Brain microvascular endothelial cell (primary cell): ENCODE results near the gene ZFAND3.

Experiments used
- DNase-seq: peaks from one replicate; pipeline ENCODE4 v3.0.0-alpha.2; 2020
- H3K27ac ChIP-seq: fragments of 250-450 bp; sonication (Bioruptor Pico); 2 replicates; pipeline ENCODE4 v1.5.1; 2020; ENCODE audit warnings: mild to moderate bottlenecking, moderate library complexity
- H3K27me3 ChIP-seq: fragments of 250-450 bp; sonication (Bioruptor Pico); replicated peaks from 2 replicates; pipeline ENCODE4 v1.5.1; 2020; ENCODE audit warnings: mild to moderate bottlenecking
- H3K36me3 ChIP-seq: fragments of 250-450 bp; sonication (Bioruptor Pico); replicated peaks from 2 replicates; pipeline ENCODE4 v1.5.1; 2020; ENCODE audit warnings: mild to moderate bottlenecking
- H3K4me3 ChIP-seq: 2 replicates; pipeline ENCODE4 v1.5.1; 2011; ENCODE audit warnings: low read depth, mild to moderate bottlenecking, control low read depth, low read length, moderate library complexity
- in situ Hi-C: cut with HindIII; loops from 2 replicates; pipeline ENCODE4 v1.10.0; 2017; ENCODE audit warnings: low sequenced_read_pairs, low pct_ligation_motif_present
- TF ChIP-seq, protein P1 (sequence below): IDR thresholded peaks from 2 replicates; pipeline ENCODE4 v1.5.1; 2011; ENCODE audit warnings: low read depth, mild to moderate bottlenecking, moderate library complexity, low read length, control low read depth, inconsistent platforms; ENCODE audit errors: missing control alignments

Gene ZFAND3

DNA sequence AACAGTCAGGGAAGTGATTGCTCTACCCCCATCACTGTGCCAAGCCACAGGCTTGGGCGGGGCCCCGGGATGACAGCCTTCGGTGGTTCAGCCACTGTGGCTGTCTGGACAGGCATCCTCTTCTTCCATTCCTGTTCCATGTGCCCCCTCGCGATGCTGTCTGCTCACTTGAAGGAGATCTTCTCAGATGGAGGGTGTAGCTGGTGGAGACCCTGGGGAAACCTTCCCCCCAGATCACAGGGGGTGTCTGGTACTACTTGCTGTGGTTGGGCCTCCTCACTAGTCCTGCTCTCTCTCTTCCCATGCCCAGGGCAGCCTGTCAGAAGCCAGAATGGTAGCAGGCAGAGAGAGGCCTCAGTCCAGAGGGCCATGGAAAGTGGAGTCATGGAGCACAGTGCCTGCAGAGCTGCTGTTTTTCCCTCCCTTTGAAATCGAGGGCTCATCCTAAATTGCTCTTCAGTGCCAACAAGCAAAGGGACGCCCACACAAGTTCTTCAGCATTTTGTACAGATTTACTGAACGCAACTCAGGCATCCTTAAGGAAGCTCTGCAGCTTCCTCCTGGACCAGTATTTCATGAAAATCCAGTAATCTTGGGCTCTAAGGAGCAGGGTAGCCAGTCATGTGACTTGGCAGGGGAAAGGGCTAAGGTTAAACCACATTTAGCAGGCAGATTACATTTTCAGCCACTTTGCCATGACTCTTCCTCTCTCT lies 326.6 kb downstream of the ZFAND3 start:
- no peak for DNase-seq
- no peak overlapping the region for H3K27ac ChIP-seq
- no peak overlapping the region for H3K4me3 ChIP-seq
- TF ChIP-seq, protein P1, sequence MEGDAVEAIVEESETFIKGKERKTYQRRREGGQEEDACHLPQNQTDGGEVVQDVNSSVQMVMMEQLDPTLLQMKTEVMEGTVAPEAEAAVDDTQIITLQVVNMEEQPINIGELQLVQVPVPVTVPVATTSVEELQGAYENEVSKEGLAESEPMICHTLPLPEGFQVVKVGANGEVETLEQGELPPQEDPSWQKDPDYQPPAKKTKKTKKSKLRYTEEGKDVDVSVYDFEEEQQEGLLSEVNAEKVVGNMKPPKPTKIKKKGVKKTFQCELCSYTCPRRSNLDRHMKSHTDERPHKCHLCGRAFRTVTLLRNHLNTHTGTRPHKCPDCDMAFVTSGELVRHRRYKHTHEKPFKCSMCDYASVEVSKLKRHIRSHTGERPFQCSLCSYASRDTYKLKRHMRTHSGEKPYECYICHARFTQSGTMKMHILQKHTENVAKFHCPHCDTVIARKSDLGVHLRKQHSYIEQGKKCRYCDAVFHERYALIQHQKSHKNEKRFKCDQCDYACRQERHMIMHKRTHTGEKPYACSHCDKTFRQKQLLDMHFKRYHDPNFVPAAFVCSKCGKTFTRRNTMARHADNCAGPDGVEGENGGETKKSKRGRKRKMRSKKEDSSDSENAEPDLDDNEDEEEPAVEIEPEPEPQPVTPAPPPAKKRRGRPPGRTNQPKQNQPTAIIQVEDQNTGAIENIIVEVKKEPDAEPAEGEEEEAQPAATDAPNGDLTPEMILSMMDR: no peak
- no peaks in the 10 kb centered on the region for H3K27me3 ChIP-seq
- no peaks in the 10 kb centered on the region for H3K36me3 ChIP-seq
- in situ Hi-C loops: no loop called here

DNA sequence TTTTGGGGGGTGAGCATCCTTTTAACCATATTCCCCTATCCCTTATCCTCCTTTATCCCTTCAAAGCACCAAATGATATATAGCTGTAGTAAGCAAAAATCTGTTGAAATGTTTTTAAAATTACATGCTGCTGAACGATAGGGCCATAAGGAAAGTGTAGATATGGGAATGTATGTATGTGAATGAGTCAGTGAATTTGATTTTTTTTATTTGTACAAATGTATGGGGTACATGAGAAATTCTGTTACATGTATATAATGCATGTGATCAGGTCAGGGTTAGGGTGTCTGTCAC lies 327.2 kb downstream of the ZFAND3 start:
- Histone ChIP-seq H3K27ac (no peak overlapping the region), H3K4me3 (no peak overlapping the region), H3K36me3 (no peaks in the 10 kb centered on the region), H3K27me3 (no peaks in the 10 kb centered on the region)
- no peak for DNase-seq
- TF ChIP-seq, protein P1: no peak
- in situ Hi-C loops: no loop called here

DNA sequence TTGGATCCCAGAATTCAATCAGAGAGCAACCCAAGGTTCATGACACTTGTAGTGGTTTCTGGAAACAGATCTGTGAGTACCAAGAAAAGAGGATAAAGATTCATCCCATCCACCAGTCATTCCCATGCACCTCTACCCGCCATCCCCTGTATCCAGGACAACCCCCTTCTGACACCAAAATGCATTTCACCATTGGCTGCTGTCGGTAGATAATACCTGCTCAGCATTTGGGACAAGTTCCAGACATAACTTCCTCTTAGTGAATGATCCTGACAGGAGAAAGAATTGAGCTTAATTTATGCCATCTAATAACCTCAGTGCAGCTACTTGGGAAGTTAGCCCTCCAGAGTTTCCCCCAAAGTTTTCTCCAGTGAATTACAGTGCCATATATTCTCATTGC lies 329.1 kb downstream of the ZFAND3 start:
- Histone ChIP-seq H3K27ac (no peak overlapping the region), H3K27me3 (no peaks in the 10 kb centered on the region), H3K4me3 (no peak overlapping the region), H3K36me3 (peaks cover 2% of the 10 kb centered on the region)
- TF ChIP-seq, protein P1: no peak
- no peak for DNase-seq
- in situ Hi-C loops: no loop called here

DNA sequence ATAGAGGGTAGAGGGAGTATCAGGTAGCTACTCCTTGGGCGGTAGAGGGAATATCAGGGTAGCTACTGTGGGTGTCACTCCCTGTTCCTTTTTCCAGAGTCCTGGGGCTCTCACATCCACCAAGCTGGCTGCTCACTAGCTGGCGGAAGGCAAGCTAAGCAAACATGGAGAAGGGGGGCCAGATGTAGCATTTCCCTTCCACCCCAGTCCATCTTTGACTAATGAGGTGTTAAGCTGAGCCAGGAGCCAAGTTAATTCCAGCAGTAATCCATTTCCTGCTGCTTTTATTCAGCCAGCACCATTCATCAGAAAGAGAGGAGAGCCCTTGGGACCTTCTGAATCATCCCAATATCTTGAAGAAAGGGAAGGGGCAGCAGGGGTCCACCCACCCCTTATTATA lies 330.0 kb downstream of the ZFAND3 start:
- Histone ChIP-seq H3K4me3 (no peak overlapping the region), H3K27me3 (no peaks in the 10 kb centered on the region), H3K36me3 (peaks cover 2% of the 10 kb centered on the region), H3K27ac (no peak overlapping the region)
- DNase-seq: no peak
- in situ Hi-C loops: no loop called here
- TF ChIP-seq, protein P1: no peak

DNA sequence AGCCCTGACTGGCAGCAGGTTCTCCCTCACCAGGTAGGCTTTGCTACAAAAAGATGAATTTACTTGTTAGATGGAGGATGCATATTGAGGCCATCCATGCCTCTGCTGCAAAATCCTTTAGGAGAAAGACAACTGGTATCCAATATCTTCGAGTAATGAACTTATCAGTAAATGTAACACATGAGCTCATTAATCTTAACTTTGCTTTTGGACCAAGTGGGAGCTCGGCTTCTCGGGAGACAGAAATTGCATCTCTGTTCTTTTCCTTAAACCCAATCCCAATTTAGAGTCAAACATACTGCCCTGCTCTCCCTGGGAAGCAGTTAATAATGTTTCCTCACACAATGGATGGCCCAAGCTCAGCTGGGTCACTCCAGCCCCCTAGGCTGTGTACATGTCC lies 330.5 kb downstream of the ZFAND3 start:
- no peak for DNase-seq
- Histone ChIP-seq H3K27ac (no peak overlapping the region), H3K4me3 (no peak overlapping the region), H3K27me3 (no peaks in the 10 kb centered on the region), H3K36me3 (peaks cover 2% of the 10 kb centered on the region)
- TF ChIP-seq, protein P1: no peak
- in situ Hi-C loops: no loop called here

DNA sequence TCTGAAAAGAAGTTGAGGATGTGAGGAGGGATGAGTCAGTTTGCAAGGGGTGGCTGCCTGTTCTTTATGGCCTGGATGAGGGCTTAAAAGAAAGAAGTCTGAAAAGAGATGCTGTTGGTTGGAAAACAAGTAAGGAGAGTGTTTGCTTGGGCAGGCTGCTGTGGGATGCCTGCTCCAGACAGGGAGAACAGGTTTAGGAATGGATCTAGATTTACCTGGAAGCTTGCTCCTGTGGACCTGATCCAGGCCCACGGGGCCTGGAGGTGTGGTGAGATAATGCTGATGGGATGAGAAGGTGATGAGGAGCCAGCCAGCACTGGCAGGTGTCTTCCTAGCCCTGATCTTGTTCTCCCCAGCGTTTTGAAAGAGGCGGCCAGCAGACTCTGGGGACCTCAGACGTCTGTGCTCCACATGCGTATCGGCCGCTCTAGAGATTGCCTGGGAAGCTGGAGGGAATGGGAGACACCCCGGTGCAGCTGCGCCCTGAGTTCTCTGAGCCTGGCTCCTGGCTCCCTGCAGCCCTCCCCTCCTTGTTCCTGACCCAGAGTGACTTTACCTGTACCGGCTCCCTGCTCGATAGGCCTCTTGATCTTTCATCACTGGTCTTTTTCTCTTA lies 331.3 kb downstream of the ZFAND3 start:
- H3K27ac ChIP-seq: no peak overlapping the region
- no peaks in the 10 kb centered on the region for H3K27me3 ChIP-seq
- no peak overlapping the region for H3K4me3 ChIP-seq
- in situ Hi-C loops: no loop called here
- TF ChIP-seq, protein P1: no peak
- H3K36me3 ChIP-seq: peaks cover 2% of the 10 kb centered on the region
- DNase-seq: no peak
